OCI-LY7 (cell line): ENCODE data around the gene TSHZ2.

Experiments used
- EZH2phosphoT487 ChIP-seq: fragments of 200-600 bp; sonication (generic); IDR thresholded peaks from 2 replicates; pipeline ENCODE4 v1.6.1; 2018; ENCODE audit warnings: low read depth, borderline replicate concordance, mild to moderate bottlenecking, mixed run types, antibody characterized with exemption, low read length, moderate library complexity, mixed read lengths
- TF ChIP-seq, protein P1 (sequence below): fragments of 200-600 bp; sonication (generic); conservative IDR thresholded peaks from 2 replicates; pipeline ENCODE4 v1.5.1; 2014; ENCODE audit warnings: mild to moderate bottlenecking, antibody characterized with exemption, low read length, moderate library complexity, mixed read lengths

DNA sequence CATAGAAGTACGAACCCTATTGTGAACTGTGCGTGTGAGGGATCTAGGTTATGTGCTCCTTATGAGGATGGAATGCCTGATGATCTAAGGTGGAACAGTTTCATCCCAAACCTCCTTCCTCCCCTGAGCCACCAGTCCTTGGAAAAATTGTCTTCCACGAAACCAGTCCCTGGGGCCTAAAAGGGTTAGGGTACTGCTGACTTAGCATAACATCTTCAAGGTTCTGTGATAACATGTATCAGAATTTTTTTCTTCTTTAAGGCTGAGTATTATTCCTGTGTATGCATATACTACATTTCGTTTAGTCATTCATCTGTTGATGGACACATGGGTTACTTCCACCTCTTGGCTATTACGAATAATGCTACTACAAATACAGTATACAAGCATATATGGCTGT, 80.2 kb downstream of the TSHZ2 start:
- TF ChIP-seq, protein P1, sequence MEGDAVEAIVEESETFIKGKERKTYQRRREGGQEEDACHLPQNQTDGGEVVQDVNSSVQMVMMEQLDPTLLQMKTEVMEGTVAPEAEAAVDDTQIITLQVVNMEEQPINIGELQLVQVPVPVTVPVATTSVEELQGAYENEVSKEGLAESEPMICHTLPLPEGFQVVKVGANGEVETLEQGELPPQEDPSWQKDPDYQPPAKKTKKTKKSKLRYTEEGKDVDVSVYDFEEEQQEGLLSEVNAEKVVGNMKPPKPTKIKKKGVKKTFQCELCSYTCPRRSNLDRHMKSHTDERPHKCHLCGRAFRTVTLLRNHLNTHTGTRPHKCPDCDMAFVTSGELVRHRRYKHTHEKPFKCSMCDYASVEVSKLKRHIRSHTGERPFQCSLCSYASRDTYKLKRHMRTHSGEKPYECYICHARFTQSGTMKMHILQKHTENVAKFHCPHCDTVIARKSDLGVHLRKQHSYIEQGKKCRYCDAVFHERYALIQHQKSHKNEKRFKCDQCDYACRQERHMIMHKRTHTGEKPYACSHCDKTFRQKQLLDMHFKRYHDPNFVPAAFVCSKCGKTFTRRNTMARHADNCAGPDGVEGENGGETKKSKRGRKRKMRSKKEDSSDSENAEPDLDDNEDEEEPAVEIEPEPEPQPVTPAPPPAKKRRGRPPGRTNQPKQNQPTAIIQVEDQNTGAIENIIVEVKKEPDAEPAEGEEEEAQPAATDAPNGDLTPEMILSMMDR: no peak
- TF ChIP-seq EZH2phosphoT487: no peak
